ENCODE data around the gene SCN7A. TPM values are rescaled to one million over a fixed set of nuclear protein-coding genes. Genes with fewer than 3 reads are reported as not detected.
"Not testable (repeated sequence)": the region's sequence is repeated elsewhere in the genome, so short reads cannot be mapped to it uniquely, and the experiment has no call there.

The SCN7A gene
- total RNA-seq, 4 donors from 2014 or later, result 2.1 to 7.3 (median 3.0) TPM

GRCh38 chr2:166468124-166469024 is 25.7 kb downstream of the SCN7A start:
- intact Hi-C loops (cut with DNase I; ENCODE audit: low total_unique reads), result no loop called here
- DNase-seq (ENCODE audit: low spot score in 2 of 2), result no peak
- WGBS, 2 donors, result 74 to 81% methylated on average over 5 of the region's 5 CpGs
- TF ChIP-seq CTCF (IDR thresholded peaks at IDR 0.05), result no peak
- no peak for TF ChIP-seq POLR2A (IDR thresholded peaks at IDR 0.05)
- H3K4me3 ChIP-seq (ENCODE audit: low read depth, poor library complexity, severe bottlenecking), result no peak overlapping the region

- no peak for DNase-seq (ENCODE audit: low spot score in 2 of 2)
- intact Hi-C loops (cut with DNase I; ENCODE audit: low total_unique reads), result no loop called here
- TF ChIP-seq POLR2A (IDR thresholded peaks at IDR 0.05) (no peak), CTCF (IDR thresholded peaks at IDR 0.05) (no peak)
- WGBS, 2 donors, result 86 to 92% methylated on average over 1 of the region's 1 CpG
- H3K4me3 ChIP-seq (ENCODE audit: low read depth, poor library complexity, severe bottlenecking), result no peak overlapping the region
Measured at GRCh38 chr2:166464187-166464586, 29.9 kb downstream of the SCN7A start.

GRCh38 chr2:166463640-166464039 is 30.4 kb downstream of the SCN7A start:
- no peak for TF ChIP-seq POLR2A (IDR thresholded peaks at IDR 0.05)
- intact Hi-C loops (cut with DNase I; ENCODE audit: low total_unique reads), result no loop called here
- DNase-seq (ENCODE audit: low spot score in 2 of 2), result no peak
- H3K4me3 ChIP-seq (ENCODE audit: low read depth, poor library complexity, severe bottlenecking), result no peak overlapping the region
- WGBS, 2 donors, result 93 to 95% methylated on average over 5 of the region's 5 CpGs

- intact Hi-C loops (cut with DNase I; ENCODE audit: low total_unique reads), result no loop called here
- no peak for DNase-seq (ENCODE audit: low spot score in 2 of 2)
- 88 to 93% methylated on average over 1 of the region's 1 CpG for WGBS, 2 donors
- TF ChIP-seq CTCF (IDR thresholded peaks at IDR 0.05) (no peak), POLR2A (IDR thresholded peaks at IDR 0.05) (no peak)
- H3K4me3 ChIP-seq (ENCODE audit: low read depth, poor library complexity, severe bottlenecking), result no peak overlapping the region
Measured at GRCh38 chr2:166458674-166459073, 35.4 kb downstream of the SCN7A start.

GRCh38 chr2:166455823-166456222 is 38.2 kb downstream of the SCN7A start:
- intact Hi-C loops (cut with DNase I; ENCODE audit: low total_unique reads); H3K4me3 ChIP-seq (ENCODE audit: low read depth, poor library complexity, severe bottlenecking); DNase-seq (ENCODE audit: low spot score in 2 of 2): not testable (repeated sequence)
- WGBS, 2 donors, result 91 to 92% methylated on average over 4 of the region's 4 CpGs

- 69 to 72% methylated on average over 2 of the region's 2 CpGs for WGBS, 2 donors
- no peak for DNase-seq (ENCODE audit: low spot score in 2 of 2)
- intact Hi-C loops (cut with DNase I; ENCODE audit: low total_unique reads), result no loop called here
- no peak for TF ChIP-seq CTCF (IDR thresholded peaks at IDR 0.05)
- no peak for TF ChIP-seq POLR2A (IDR thresholded peaks at IDR 0.05)
- no peak overlapping the region for H3K4me3 ChIP-seq (ENCODE audit: low read depth, poor library complexity, severe bottlenecking)
Measured at GRCh38 chr2:166454006-166454595, 39.9 kb downstream of the SCN7A start.
